DMS 273 treated with DMSO at 0.1 percent for 48 hours (cell line): ENCODE data around the gene CDC42EP1.
"Not testable (repeated sequence)": the region's sequence is repeated elsewhere in the genome, so short reads cannot be mapped to it uniquely, and the experiment has no call there.

Experiments used
- DNase-seq: peaks from one replicate; lab custom pipeline; 2025; lab: John Stamatoyannopoulos, UW

CDC42EP1 gene

GRCh38 chr22:37559901-37560607 is at the start of gene CDC42EP1:
Gene CDC42EP1 (plus strand): TSS chr22:37560480. CDS start chr22:37566350, 5,870 bp downstream.
- no peak for DNase-seq

DNA sequence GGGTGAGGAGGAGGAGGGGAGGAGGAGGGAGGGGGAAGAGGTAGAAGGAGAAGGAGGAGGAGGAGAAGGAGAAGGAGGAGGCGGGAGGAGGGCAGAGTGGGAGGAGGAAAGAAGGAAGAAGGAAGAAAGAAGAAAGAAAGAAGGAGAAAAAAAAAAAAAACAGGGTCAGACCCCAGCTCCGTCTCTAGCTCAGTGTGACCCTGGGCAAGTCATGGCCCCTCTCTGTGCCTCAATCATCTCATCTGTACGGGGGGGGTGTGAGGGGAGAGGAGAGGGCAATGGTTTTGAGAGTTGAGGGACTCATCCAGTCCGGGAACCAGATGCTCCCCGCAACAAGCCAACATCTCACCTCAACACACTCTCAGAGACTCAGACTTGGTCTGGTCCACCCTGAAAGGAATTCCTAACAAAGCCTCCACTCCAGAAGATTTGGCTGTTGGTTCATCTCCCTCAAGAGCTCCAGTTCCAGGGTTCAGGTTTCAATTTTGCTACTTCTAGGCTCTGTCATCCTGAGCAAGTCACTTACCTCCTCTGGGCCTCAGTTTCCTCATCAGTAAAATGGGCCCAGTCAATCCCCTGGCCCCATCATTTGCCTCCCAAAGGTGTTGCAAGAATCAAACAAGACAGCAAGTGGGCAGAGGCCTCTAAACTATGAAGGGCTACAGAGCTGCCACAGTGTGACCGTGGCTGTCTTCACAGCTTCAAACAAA is 48.7 kb upstream of the CDC42EP1 start:
- DNase-seq: no peak

GRCh38 chr22:37514526-37515051 is 45.7 kb upstream of the CDC42EP1 start:
- DNase-seq: no peak

GRCh38 chr22:37515901-37516300 is 44.4 kb upstream of the CDC42EP1 start:
- no peak for DNase-seq

GRCh38 chr22:37516456-37516855 is 43.8 kb upstream of the CDC42EP1 start:
- DNase-seq: no peak

GRCh38 chr22:37517826-37518450 is 42.3 kb upstream of the CDC42EP1 start:
- DNase-seq: no peak

- no peak for DNase-seq
These were observed 41.6 kb upstream of the CDC42EP1 start for GRCh38 chr22:37518509-37519267.

GRCh38 chr22:37519268-37520195 is 40.7 kb upstream of the CDC42EP1 start, which contains the start of gene CARD10:
Gene CARD10 (minus strand): TSS chr22:37519415. CDS start chr22:37519200, 215 bp downstream.
- DNase-seq: no peak

- no peak for DNase-seq
These were observed 39.5 kb upstream of the CDC42EP1 start for GRCh38 chr22:37520776-37521191.

GRCh38 chr22:37521236-37521739 is 39.0 kb upstream of the CDC42EP1 start:
- no peak for DNase-seq

DNA sequence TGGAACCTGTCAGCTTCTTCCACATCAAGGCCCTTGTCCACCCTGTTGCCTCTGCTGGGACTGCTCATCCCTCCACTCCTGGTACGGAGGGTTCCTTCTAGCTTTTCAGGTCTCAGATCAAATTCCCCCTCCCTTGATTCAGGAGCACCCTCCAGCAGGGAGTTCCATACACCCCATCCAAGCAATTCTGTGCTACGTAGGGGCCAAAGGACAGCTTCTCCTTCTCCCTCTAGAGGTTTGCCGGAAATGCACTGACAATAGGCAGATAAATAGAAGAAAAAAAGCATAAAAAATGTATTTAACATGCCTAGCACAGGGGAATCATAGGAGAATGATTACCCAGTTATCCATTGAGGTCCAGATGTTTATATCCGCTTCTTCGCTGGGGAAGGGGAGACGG is 37.8 kb upstream of the CDC42EP1 start:
- no peak for DNase-seq

- no peak for DNase-seq
These were observed 35.1 kb upstream of the CDC42EP1 start for GRCh38 chr22:37525073-37525745.

DNA sequence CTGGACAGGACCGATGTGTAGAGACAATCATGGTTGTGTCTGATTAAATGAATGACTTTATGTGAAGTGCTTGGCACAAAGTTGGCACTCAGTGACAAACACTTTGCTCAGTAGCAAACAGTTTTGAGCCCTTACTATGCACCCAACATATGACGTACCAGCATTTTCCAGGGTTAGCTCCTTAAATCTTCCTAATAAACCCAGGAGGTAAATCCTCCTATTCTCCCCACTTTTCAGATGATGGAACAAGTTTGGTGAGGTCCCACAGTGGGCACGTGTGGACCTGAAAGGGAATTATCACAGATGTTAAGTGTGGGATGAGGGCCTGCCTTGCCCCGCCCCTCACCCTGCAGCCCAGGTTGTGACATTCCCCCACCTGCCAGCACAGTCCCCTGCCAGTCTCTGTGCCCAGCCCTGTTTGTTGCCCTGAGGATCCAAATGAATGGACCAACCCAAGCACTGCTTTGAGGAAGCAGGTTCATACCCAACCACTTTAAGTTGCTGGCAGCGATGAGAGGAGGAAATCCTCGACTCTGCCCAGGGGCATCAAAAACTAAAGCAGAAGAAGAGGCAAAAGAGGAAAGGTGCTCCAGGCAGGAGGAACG is 34.4 kb upstream of the CDC42EP1 start:
- DNase-seq: no peak

DNA sequence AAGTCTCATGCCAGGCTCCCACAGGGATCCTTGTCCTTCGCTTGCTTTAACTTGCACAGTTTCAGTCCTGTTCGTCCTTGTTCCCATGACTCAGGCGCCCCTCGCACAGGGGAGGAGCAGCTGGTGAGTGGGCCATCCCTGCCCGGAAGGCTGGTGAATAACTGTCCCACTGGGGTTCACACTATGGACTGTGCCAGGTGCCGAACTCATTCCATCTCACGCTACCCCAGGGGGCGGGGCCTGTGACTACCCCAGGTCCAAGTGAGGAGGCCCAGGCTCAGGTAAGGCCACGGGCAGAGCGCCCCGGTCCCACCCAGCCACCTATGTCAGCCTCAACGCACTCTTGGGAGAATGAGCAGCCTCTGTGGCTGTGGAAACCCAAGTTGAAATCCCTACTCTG is 33.9 kb upstream of the CDC42EP1 start:
- no peak for DNase-seq

DNA sequence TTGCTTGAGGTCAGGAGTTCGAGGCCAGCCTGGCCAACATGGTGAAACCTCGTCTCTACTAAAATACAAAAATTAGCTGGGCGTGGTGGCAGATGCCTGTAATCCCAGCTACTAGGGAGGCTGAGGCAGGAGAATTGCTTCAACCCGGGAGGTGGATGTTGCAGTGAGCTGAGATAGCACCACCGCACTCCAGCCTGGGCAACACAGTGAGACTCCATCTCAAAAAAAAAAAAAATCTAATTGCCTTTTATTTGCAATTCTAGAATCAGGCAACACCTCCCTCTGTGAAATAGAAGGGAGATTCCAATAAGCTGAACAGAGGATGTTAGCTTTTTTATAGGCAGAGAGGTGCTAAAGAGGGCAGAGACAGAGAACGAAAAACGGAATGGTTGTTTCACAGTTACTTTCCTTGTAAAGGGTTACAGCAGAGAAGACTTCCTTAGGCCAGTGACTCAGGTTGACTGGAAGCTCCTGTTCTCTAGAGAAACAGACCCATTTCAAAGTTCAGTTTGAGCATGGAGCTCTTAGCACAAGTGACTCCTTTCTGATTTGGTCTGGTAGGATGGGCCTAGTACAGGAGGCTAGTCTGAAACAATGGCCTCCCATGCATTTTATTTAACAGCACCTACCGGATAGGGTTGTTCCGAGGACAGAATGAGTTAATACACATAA is 33.1 kb upstream of the CDC42EP1 start:
- not testable (repeated sequence) for DNase-seq

- DNase-seq: not testable (repeated sequence)
These were observed 32.3 kb upstream of the CDC42EP1 start for GRCh38 chr22:37527952-37528351.

DNA sequence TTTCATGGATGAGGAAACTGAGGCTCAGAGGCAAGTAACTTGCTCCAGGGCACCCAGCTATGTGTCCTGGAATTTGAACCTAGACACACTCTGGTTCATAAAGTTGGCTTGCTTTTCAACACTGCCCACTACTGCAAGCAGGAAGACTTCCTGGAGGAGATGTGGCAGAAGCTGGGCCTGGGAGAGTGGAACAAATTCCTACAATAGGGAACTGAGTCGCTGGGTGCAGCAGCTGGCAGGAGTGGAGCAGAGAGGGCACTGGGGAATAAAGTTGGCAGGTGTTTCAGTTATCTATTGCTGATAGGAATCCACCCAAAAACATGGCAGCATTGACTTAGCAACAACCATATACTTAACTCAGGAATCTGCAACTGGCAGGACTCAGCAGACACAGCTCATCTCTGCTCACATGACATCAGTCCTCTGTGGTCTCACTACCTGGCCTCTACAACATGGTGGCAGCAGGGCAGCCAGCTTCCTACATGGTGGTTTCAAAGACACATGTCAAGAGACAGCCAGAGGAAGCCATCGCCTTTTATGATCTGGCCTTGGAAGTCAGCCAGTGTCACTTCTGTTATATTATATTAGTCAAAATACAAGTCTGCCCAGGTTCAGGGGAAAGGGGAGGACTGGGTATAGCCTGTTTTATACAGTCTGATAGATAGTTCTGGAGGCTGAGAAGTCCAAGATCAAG is 30.5 kb upstream of the CDC42EP1 start:
- no peak for DNase-seq

GRCh38 chr22:37533995-37534394 is 26.3 kb upstream of the CDC42EP1 start:
- DNase-seq: no peak
